Endothelial cell of coronary artery (primary cell): ENCODE results near the gene SLC25A3. TPM values are rescaled to one million over a fixed set of nuclear protein-coding genes. Genes with fewer than 3 reads are reported as not detected.

Experiments
- total RNA-seq: library from RNA; depleted of rRNA; stranded (reverse); fragments of >200 nt; gene quantifications from 2 replicates; pipeline ENCODE4 v1.2.3, GENCODE V29; 2014

The SLC25A3 gene
- 597 and 629 TPM in 2 replicates for total RNA-seq

DNA sequence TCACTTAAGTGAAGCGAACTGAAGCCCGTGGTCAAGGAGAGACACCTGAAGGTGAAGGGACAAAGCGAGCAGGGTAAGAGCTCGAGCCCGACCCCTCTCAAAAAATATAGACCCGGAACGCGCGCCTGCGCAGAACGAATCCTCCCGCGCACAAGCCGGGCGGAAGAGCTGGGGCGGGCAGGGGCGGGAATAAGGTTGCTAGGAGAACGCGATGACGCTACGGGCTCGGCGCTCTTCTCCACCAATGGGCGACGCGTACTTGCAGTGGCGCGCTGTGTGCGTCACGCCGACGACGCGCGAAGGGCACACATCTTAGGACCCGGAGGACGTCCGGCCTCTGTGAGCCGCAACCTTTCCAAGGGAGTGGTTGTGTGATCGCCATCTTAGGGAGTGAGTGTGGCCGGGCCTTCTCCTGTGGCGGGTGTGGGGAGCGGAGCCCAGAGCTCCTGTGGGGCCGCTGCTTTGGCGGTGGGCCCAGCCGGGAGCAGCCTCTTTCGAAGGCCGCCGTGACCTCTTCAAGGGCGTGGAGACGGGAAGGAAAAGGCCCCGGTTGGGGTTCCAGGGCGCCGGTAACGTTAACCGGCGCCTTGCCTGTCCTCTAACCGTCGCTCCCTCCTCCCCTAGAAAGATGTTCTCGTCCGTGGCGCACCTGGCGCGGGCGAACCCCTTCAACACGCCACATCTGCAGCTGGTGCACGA is at the start of gene SLC25A3:
SLC25A3 (plus strand) TSS at position 336 of the 699 bp plus-strand sequence; CDS start at position 629, 293 bp downstream.

DNA sequence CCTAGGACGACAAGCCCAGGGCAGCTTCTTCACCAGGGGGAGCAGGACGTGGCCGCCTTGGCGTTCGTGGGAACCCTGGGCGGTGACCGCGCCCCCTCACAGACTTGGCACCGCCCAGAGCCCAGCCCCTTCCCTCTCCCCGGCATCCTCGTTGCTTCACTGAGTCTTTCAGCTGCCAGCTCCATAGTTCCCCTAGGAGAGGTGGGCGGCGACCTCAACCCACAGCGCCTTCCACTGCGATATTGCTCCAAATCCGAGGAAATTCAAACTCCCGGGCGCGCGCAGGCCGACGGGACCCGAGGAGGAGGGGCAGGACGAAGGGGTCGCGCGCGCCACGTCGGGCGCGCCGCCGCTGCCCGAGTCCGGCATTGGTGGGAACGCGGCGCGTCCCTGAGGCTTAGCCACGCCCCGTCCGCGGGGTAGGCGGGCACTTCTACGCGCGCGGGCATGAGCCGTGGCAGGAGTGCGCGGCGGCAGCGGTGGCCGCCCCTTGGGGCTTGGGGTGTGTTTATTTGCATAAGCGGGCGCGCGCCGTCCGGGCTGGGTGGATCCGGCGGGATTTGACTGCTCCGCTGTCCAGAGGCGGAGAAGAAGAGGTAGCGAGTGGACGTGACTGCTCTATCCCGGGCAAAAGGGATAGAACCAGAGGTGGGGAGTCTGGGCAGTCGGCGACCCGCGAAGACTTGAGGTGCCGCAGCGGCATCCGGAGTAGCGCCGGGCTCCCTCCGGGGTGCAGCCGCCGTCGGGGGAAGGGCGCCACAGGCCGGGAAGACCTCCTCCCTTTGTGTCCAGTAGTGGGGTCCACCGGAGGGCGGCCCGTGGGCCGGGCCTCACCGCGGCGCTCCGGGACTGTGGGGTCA is 51.5 kb downstream of the SLC25A3 start, which contains the start of the genes APAF1 and IKBIP:
APAF1 (plus strand) TSS at position 579 of the 860 bp plus-strand sequence. CDS start 3,070 bp downstream, outside the sequence.
IKBIP (minus strand) TSS at position 77 of the 860 bp plus-strand sequence. CDS start 87 bp downstream, outside the sequence.

Other genes with a start within 250 kb of the SLC25A3 start
- gene TMPO, start 78.1 kb upstream of the SLC25A3 start, total RNA-seq, result 68.9 and 104 TPM in 2 replicates
- gene IKBIP, start 51.1 kb downstream of the SLC25A3 start, total RNA-seq, result 64.3 and 77.4 TPM in 2 replicates
- gene APAF1, start 51.6 kb downstream of the SLC25A3 start, total RNA-seq, result 24.6 and 34.0 TPM in 2 replicates